ENCODE results near the gene ASB4.

- TF ChIP-seq CTCF (conservative IDR thresholded peaks at IDR 0.05; ENCODE audit: low read depth, low read length) (no peak), EZH2 (IDR thresholded peaks at IDR 0.05; ENCODE audit: borderline replicate concordance, low read depth, low read length, poor library complexity, severe bottlenecking) (no peak)
Measured at GRCh38 chr7:95579318-95579717, 93.6 kb downstream of the ASB4 start.

Measured in A673 (cell line).